Esophagus muscularis mucosa (tissue), 4 donors: ENCODE results near the gene ST8SIA3.

Source experiments
- EP300 ChIP-seq: sonication (generic); formaldehyde crosslinking; IDR thresholded peaks from one replicate; pipeline ENCODE4 v1.6.1; 2017; ENCODE audit warnings: antibody characterized with exemption
- POLR2A ChIP-seq: fragments of 450-650 bp; IDR thresholded peaks from one replicate; pipeline ENCODE4 v1.6.1; 2017; ENCODE audit warnings: antibody characterized with exemption, moderate library complexity, mild to moderate bottlenecking, low read depth
- TF ChIP-seq, protein P1 (sequence below), 3 experiments: fragments of 200-600 bp in 2 of 3; fragments of 450-650 bp in 1 of 3; sonication (generic) in 2 of 3; IDR thresholded peaks; one replicate each; pipeline ENCODE4 v1.5.1; 2017 to 2019; ENCODE audit warnings: antibody characterized with exemption in 3 of 3, mild to moderate bottlenecking in 2 of 3, moderate library complexity in 1 of 3

DNA sequence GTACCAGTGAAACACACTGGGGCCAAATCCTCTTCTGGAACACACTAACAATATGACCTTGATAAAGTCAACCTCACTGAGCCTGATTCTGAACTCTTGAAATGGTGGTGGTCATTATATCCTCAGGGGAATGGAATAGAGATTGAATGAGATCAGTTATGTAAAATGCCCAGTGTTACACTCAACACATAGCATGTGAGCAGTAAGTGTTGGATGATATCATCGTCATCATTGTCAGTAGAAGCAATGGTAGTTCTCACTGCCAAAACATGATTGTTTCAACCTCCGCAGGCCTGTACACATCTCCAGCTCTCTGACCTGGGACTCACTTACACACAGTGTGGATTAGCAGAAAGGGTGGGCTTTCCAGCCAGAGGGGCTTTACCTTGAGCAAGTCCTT lies 5.5 kb upstream of the ST8SIA3 start:
- TF ChIP-seq, protein P1, sequence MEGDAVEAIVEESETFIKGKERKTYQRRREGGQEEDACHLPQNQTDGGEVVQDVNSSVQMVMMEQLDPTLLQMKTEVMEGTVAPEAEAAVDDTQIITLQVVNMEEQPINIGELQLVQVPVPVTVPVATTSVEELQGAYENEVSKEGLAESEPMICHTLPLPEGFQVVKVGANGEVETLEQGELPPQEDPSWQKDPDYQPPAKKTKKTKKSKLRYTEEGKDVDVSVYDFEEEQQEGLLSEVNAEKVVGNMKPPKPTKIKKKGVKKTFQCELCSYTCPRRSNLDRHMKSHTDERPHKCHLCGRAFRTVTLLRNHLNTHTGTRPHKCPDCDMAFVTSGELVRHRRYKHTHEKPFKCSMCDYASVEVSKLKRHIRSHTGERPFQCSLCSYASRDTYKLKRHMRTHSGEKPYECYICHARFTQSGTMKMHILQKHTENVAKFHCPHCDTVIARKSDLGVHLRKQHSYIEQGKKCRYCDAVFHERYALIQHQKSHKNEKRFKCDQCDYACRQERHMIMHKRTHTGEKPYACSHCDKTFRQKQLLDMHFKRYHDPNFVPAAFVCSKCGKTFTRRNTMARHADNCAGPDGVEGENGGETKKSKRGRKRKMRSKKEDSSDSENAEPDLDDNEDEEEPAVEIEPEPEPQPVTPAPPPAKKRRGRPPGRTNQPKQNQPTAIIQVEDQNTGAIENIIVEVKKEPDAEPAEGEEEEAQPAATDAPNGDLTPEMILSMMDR (IDR thresholded peaks at IDR 0.05), result no peak
- TF ChIP-seq POLR2A, result no peak
- TF ChIP-seq EP300, result no peak
